Neural crest cell (in vitro differentiated cells): ENCODE data around the gene SETMAR. TPM values are rescaled to one million over a fixed set of nuclear protein-coding genes. Genes with fewer than 3 reads are reported as not detected.
A peak's percentile ranks its signal among the peaks of the same experiment; 100 is the strongest.
"Not testable (repeated sequence)": the region's sequence is repeated elsewhere in the genome, so short reads cannot be mapped to it uniquely, and the experiment has no call there.

Source experiments
- DNase-seq: peaks from one replicate; pipeline ENCODE4 v3.0.0; 2021; ENCODE audit warnings: low read depth, mixed read lengths, low spot score
- H3K27ac Mint-ChIP-seq: one replicate; pipeline ENCODE4 v1.8.0; 2021; ENCODE audit warnings: mild to moderate bottlenecking, mixed read lengths; ENCODE audit not compliant: unreplicated experiment
- H3K27me3 Mint-ChIP-seq: 2 replicates; pipeline ENCODE4 v1.8.0; 2021; ENCODE audit warnings: low read depth, mild to moderate bottlenecking, mixed read lengths
- H3K36me3 Mint-ChIP-seq: 2 replicates; pipeline ENCODE4 v1.8.0; 2021; ENCODE audit warnings: low read depth, mild to moderate bottlenecking, mixed read lengths
- H3K4me1 Mint-ChIP-seq: 2 replicates; pipeline ENCODE4 v1.8.0; 2021; ENCODE audit warnings: mixed read lengths
- H3K4me3 Mint-ChIP-seq: one replicate; pipeline ENCODE4 v1.8.0; 2021; ENCODE audit warnings: mild to moderate bottlenecking, mixed read lengths
- H3K9me3 Mint-ChIP-seq: 2 replicates; pipeline ENCODE4 v1.8.0; 2021; ENCODE audit warnings: mixed read lengths
- total RNA-seq: library from RNA; stranded (reverse); gene quantifications from 2 replicates; pipeline ENCODE4 v1.2.1, GENCODE V29; 2021
- TF ChIP-seq, protein P1 (sequence below): fragments of 200-600 bp; sonication (generic); conservative IDR thresholded peaks from 2 replicates; pipeline ENCODE4 v1.5.0; 2021; ENCODE audit warnings: antibody characterized with exemption, mild to moderate bottlenecking

SETMAR gene
- total RNA-seq, 1 donor from 2014 or later: 41.9 TPM

- Mint-ChIP-seq H3K4me3 (no peak overlapping the region), H3K4me1 (peaks cover 22% of the 10 kb centered on the region), H3K27ac (no peak overlapping the region), H3K9me3 (no peaks in the 10 kb centered on the region), H3K27me3 (peaks cover 8% of the 10 kb centered on the region), H3K36me3 (no peaks in the 10 kb centered on the region)
- TF ChIP-seq, protein P1, sequence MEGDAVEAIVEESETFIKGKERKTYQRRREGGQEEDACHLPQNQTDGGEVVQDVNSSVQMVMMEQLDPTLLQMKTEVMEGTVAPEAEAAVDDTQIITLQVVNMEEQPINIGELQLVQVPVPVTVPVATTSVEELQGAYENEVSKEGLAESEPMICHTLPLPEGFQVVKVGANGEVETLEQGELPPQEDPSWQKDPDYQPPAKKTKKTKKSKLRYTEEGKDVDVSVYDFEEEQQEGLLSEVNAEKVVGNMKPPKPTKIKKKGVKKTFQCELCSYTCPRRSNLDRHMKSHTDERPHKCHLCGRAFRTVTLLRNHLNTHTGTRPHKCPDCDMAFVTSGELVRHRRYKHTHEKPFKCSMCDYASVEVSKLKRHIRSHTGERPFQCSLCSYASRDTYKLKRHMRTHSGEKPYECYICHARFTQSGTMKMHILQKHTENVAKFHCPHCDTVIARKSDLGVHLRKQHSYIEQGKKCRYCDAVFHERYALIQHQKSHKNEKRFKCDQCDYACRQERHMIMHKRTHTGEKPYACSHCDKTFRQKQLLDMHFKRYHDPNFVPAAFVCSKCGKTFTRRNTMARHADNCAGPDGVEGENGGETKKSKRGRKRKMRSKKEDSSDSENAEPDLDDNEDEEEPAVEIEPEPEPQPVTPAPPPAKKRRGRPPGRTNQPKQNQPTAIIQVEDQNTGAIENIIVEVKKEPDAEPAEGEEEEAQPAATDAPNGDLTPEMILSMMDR: no peak
- no peak for DNase-seq
These were observed 10.9 kb upstream of the SETMAR start for GRCh38 chr3:4292301-4292700.

DNA sequence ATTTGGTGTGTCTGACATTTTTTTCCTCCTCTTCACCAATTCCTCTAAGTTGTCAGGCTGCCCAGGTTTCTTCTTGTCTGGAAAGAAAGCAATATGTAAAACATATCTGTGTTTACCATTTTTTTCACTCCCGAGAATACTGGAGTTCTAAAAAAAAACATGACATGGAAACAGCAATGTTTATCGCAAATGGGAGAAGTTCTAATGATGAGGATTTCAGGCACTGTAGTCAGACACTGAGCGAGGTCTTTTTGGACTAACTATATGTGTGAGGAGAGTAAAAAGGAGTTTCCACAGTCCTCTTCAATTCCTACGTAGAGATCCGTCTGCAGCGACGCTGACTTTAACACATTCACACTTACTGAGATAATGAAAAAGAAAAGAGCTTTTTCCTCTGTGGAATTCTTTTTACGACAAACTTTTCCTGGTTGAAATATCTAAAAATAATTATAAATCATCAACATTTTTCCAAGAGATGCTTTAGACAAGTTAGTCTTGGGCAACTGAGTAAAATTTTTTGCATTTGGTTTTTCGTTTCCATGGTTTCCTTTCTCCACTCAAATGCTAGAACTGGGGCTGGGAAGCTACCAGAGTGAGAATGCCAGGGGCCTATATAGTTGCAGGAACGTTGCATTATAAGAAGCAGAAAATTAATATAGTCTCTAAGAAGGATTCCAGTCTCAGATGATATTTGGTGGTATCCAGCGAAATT, 8.4 kb upstream of the SETMAR start:
- H3K27ac Mint-ChIP-seq: no peak overlapping the region
- no peaks in the 10 kb centered on the region for H3K9me3 Mint-ChIP-seq
- no peaks in the 10 kb centered on the region for H3K36me3 Mint-ChIP-seq
- no peak for DNase-seq
- peaks cover 8% of the 10 kb centered on the region for H3K27me3 Mint-ChIP-seq
- peak overlapping the region; percentile 18 for H3K4me3 Mint-ChIP-seq
- TF ChIP-seq, protein P1: no peak
- H3K4me1 Mint-ChIP-seq: peaks cover 22% of the 10 kb centered on the region

DNA sequence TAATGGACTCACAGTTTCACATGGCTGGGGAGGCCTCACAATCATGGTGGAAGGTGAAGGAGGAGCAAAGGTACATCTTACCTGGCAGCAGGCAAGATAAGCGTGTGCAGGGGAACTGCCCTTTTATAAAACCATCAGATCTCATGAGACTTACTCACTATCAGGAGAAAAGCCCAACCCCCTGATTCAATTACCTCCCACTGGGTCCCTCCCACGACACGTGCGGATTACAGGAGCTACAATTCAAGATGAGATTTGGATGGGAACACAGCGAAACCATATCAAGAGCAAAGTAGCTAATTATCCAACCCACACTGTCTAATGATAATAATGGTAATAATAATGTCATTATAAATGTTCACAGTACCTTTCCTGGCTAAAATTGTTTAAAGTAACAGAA, 6.7 kb upstream of the SETMAR start:
- not testable (repeated sequence) for H3K9me3 Mint-ChIP-seq, H3K27ac Mint-ChIP-seq, DNase-seq, H3K36me3 Mint-ChIP-seq, H3K27me3 Mint-ChIP-seq, H3K4me3 Mint-ChIP-seq
- H3K4me1 Mint-ChIP-seq: peaks cover 17% of the 10 kb centered on the region

GRCh38 chr3:4297486-4297885, 5.7 kb upstream of the SETMAR start:
- Mint-ChIP-seq H3K27me3 (peaks cover 6% of the 10 kb centered on the region), H3K36me3 (no peaks in the 10 kb centered on the region), H3K4me3 (no peak overlapping the region), H3K4me1 (peaks cover 17% of the 10 kb centered on the region), H3K27ac (no peak overlapping the region), H3K9me3 (no peaks in the 10 kb centered on the region)
- TF ChIP-seq, protein P1: no peak
- no peak for DNase-seq

- no peak for DNase-seq
- Mint-ChIP-seq H3K27ac (peak overlapping the region; percentile 97), H3K9me3 (peaks cover 6% of the 10 kb centered on the region), H3K36me3 (peaks cover 22% of the 10 kb centered on the region), H3K4me1 (peaks cover 38% of the 10 kb centered on the region), H3K4me3 (peak overlapping the region; percentile 98), H3K27me3 (no peaks in the 10 kb centered on the region)
- TF ChIP-seq, protein P1: no peak
These were observed 422 bp upstream of the SETMAR start for GRCh38 chr3:4302747-4303146.

- not testable (repeated sequence) for DNase-seq, H3K27ac Mint-ChIP-seq, H3K27me3 Mint-ChIP-seq, H3K9me3 Mint-ChIP-seq
- H3K4me1 Mint-ChIP-seq: peaks cover 41% of the 10 kb centered on the region
- H3K36me3 Mint-ChIP-seq: peaks cover 25% of the 10 kb centered on the region
- peak overlapping the region; percentile 98 for H3K4me3 Mint-ChIP-seq
These were observed 2.0 kb downstream of the SETMAR start for GRCh38 chr3:4305210-4305609.
